CD4-positive, CD25-positive, alpha-beta regulatory T cell (primary cell): ENCODE data around the gene DUS4L. TPM values are rescaled to one million over a fixed set of nuclear protein-coding genes. Genes with fewer than 3 reads are reported as not detected.
A peak's percentile ranks its signal among the peaks of the same experiment; 100 is the strongest.

Experiments
- ATAC-seq, 2 donors: fragments of 150-1000 bp; cut with Tn5 transposase; one replicate each; pipeline ENCODE4 v1.10.0; 2021; ENCODE audit warnings: low read depth in 2 of 2, moderate number of reproducible peaks in 2 of 2, moderate library complexity in 1 of 2
- DNase-seq, 3 donors: peaks; one replicate each; pipeline versions ENCODE4 v3.0.0 to v3.0.0-alpha.2; 2012 to 2022; ENCODE audit warnings: mixed read lengths in 1 of 3
- H3K27ac ChIP-seq: one replicate; pipeline ENCODE4 v1.7.0; 2013; ENCODE audit warnings: mild to moderate bottlenecking, low read length; ENCODE audit not compliant: insufficient read depth, poor library complexity, severe bottlenecking
- H3K27me3 ChIP-seq: one replicate; pipeline ENCODE4 v1.7.0; 2013; ENCODE audit warnings: low read length; ENCODE audit not compliant: control insufficient read depth, insufficient read depth
- H3K36me3 ChIP-seq: one replicate; pipeline ENCODE4 v1.7.0; 2013; ENCODE audit warnings: mild to moderate bottlenecking, low read length, moderate library complexity; ENCODE audit not compliant: control insufficient read depth, insufficient read depth
- H3K4me1 ChIP-seq: 2 replicates; pipeline ENCODE4 v1.7.0; 2013; ENCODE audit warnings: mild to moderate bottlenecking, low read length; ENCODE audit not compliant: insufficient read depth, control insufficient read depth, poor library complexity, severe bottlenecking
- H3K4me3 ChIP-seq: one replicate; pipeline ENCODE4 v1.7.0; 2013; ENCODE audit warnings: low read depth, mild to moderate bottlenecking, low read length, moderate library complexity
- H3K9me3 ChIP-seq, 2 experiments: 1 replicate in 1 of 2; 2 replicates in 1 of 2; pipeline ENCODE4 v1.7.0; 2013; ENCODE audit warnings: low read length in 2 of 2, mild to moderate bottlenecking in 1 of 2, moderate library complexity in 1 of 2; ENCODE audit not compliant: control insufficient read depth in 2 of 2
- H3K27ac Mint-ChIP-seq, 3 donors: one replicate each; pipeline ENCODE4 v1.8.0; 2020 to 2022; ENCODE audit warnings: mild to moderate bottlenecking in 3 of 3, mixed read lengths in 3 of 3, moderate library complexity in 2 of 3
- H3K27me3 Mint-ChIP-seq: one replicate; pipeline ENCODE4 v1.8.0; 2022; ENCODE audit warnings: mild to moderate bottlenecking, mixed read lengths
- H3K36me3 Mint-ChIP-seq: one replicate; pipeline ENCODE4 v1.8.0; 2020; ENCODE audit warnings: mixed read lengths
- H3K4me1 Mint-ChIP-seq, 4 donors: one replicate each; pipeline ENCODE4 v1.8.0; 2020 to 2022; ENCODE audit warnings: mixed read lengths in 4 of 4, mild to moderate bottlenecking in 1 of 4
- H3K4me3 Mint-ChIP-seq, 4 donors: one replicate each; pipeline ENCODE4 v1.8.0; 2020 to 2022; ENCODE audit warnings: mild to moderate bottlenecking in 4 of 4, mixed read lengths in 4 of 4, moderate library complexity in 3 of 4
- H3K9me3 Mint-ChIP-seq, 7 donors: one replicate each; pipeline ENCODE4 v1.8.0; 2020 to 2022; ENCODE audit warnings: mixed read lengths in 7 of 7, mild to moderate bottlenecking in 3 of 7, moderate library complexity in 2 of 7
- polyA plus RNA-seq, 4 donors: library from polyadenylated mRNA; unstranded; fragments of 300-500 nt; fragmentation: Illumina TruSeq; gene quantifications; one replicate each; pipeline ENCODE4 v1.2.3, GENCODE V29; 2021
- total RNA-seq: library from RNA; stranded (reverse); gene quantifications from one replicate; pipeline ENCODE4 v1.2.3, GENCODE V29; 2022

Gene DUS4L
- total and polyA plus RNA-seq, 5 donors from 2014 or later: 4.4 to 6.9 (median 4.8) TPM

GRCh38 chr7:107581387-107582013, 17.7 kb downstream of the DUS4L start:
- Histone ChIP-seq H3K9me3 (no peaks in the 10 kb centered on the region), H3K4me1 (peaks cover 24% of the 10 kb centered on the region), H3K36me3 (peaks cover 11% of the 10 kb centered on the region), H3K4me3 (peak overlapping the region; percentile 88), H3K27me3 (no peaks in the 10 kb centered on the region), H3K27ac (no peak overlapping the region)
- no peak for DNase-seq
- peak overlapping the region in 2 of 3 donors; percentile 22 to 42 for H3K27ac Mint-ChIP-seq
- peak overlapping the region; percentile 63 to 89 (median 80) for H3K4me3 Mint-ChIP-seq
- H3K4me1 Mint-ChIP-seq: peaks cover 15 to 33% (median 23%) of the 10 kb centered on the region in 4 donors
- H3K36me3 Mint-ChIP-seq: peaks cover 14% of the 10 kb centered on the region
- ATAC-seq: no peak
- H3K27me3 Mint-ChIP-seq: no peaks in the 10 kb centered on the region
- H3K9me3 Mint-ChIP-seq: no peaks in the 10 kb centered on the region

DNA sequence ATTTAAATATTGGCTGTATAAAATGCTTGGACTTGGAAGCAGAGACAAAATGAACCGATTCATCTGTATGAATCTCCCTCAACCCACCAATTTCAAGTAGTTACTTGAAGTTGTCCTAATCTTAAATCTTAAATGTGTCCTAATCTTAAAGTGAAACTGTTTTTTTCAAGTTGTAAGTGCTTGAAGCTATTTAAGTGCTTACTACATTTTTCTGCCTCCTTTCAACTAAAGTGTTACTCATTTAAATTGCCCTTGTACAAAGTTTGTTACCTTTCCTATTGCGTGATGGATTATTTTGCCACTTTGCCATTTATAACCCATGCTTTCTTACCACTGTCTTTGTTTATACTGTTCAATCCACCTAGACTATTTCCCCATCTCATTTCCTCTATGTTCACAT, 19.1 kb downstream of the DUS4L start:
- H3K9me3 Mint-ChIP-seq: no peaks in the 10 kb centered on the region
- Histone ChIP-seq H3K36me3 (peaks cover 11% of the 10 kb centered on the region), H3K4me3 (peak overlapping the region; percentile 53), H3K27me3 (no peaks in the 10 kb centered on the region), H3K27ac (no peak overlapping the region), H3K9me3 (no peaks in the 10 kb centered on the region), H3K4me1 (peaks cover 24% of the 10 kb centered on the region)
- ATAC-seq (no peak), DNase-seq (peak in 1 of 3 donors; percentile 23)
- H3K27ac Mint-ChIP-seq: no peak overlapping the region
- peaks cover 16% of the 10 kb centered on the region for H3K36me3 Mint-ChIP-seq
- H3K27me3 Mint-ChIP-seq: no peaks in the 10 kb centered on the region
- peaks cover 15 to 33% (median 23%) of the 10 kb centered on the region in 4 donors for H3K4me1 Mint-ChIP-seq
- peak overlapping the region in 1 of 4 donors; percentile 54 for H3K4me3 Mint-ChIP-seq

DNA sequence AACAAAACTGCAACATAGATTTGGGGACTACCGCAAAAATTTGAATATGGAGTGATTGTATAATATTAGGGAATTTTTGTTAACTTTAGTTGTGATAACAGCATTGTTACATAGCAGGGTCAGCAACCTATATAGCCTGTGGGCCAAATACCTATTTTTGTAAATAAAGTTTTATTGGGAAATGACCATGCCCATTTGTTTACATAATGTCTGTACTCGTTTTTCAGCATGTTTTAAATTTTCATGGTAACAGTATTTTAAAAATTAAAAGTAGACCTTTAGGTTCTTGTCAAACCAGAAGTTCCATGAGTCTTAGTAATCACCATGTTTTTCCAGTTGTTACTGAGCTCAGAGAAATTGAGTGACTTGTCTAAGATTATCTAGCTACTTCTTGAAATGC, 20.9 kb downstream of the DUS4L start:
- H3K27ac Mint-ChIP-seq: no peak overlapping the region
- Histone ChIP-seq H3K9me3 (no peaks in the 10 kb centered on the region), H3K4me1 (peaks cover 20% of the 10 kb centered on the region), H3K27ac (no peak overlapping the region), H3K36me3 (peaks cover 11% of the 10 kb centered on the region), H3K27me3 (no peaks in the 10 kb centered on the region), H3K4me3 (no peak overlapping the region)
- no peak overlapping the region for H3K4me3 Mint-ChIP-seq
- H3K36me3 Mint-ChIP-seq: peaks cover 23% of the 10 kb centered on the region
- no peaks in the 10 kb centered on the region for H3K27me3 Mint-ChIP-seq
- DNase-seq: no peak
- peaks cover 15 to 26% (median 19%) of the 10 kb centered on the region in 4 donors for H3K4me1 Mint-ChIP-seq
- no peak for ATAC-seq
- no peaks in the 10 kb centered on the region for H3K9me3 Mint-ChIP-seq

- Mint-ChIP-seq H3K4me3 (no peak overlapping the region), H3K4me1 (peaks cover 0 to 13% (median 4%) of the 10 kb centered on the region in 4 donors), H3K9me3 (no peaks in the 10 kb centered on the region), H3K36me3 (peaks cover 24% of the 10 kb centered on the region), H3K27me3 (no peaks in the 10 kb centered on the region), H3K27ac (no peak overlapping the region)
- Histone ChIP-seq H3K27me3 (no peaks in the 10 kb centered on the region), H3K4me3 (no peak overlapping the region), H3K36me3 (peaks cover 11% of the 10 kb centered on the region), H3K9me3 (no peaks in the 10 kb centered on the region), H3K4me1 (no peaks in the 10 kb centered on the region), H3K27ac (no peak overlapping the region)
- DNase-seq (no peak), ATAC-seq (no peak)
Observed at GRCh38 chr7:107588529-107589130, 24.9 kb downstream of the DUS4L start.

DNA sequence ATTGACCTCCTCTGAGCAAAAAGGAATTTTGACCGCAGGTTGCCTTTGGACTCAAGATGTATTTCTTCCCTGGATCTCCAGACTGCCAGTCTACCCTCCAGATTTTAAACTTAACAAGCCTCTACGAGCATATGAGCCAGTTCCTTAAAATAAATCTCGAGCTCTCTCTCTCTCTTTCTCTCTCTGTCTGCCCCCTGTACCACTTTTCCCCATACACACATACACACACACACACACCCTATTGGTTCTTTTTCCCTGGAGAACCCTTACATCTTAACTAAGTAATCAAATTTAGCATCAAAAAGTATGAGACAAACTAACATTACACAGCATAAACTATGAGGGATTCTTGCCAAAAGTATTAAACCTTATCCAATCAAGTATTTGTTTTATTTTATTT, 27.6 kb downstream of the DUS4L start:
- no peaks in the 10 kb centered on the region for H3K9me3 Mint-ChIP-seq
- H3K27ac Mint-ChIP-seq: peak overlapping the region in 1 of 3 donors; percentile 54
- ATAC-seq: no peak
- H3K27me3 ChIP-seq: no peaks in the 10 kb centered on the region
- no peaks in the 10 kb centered on the region for H3K9me3 ChIP-seq
- H3K36me3 Mint-ChIP-seq: peaks cover 24% of the 10 kb centered on the region
- no peaks in the 10 kb centered on the region for H3K27me3 Mint-ChIP-seq
- DNase-seq: no peak
- H3K4me3 Mint-ChIP-seq: no peak overlapping the region
- H3K4me1 Mint-ChIP-seq: peaks cover 0 to 13% (median 0%) of the 10 kb centered on the region in 4 donors
- H3K4me1 ChIP-seq: no peaks in the 10 kb centered on the region
- H3K36me3 ChIP-seq: peaks cover 14% of the 10 kb centered on the region
- no peak overlapping the region for H3K4me3 ChIP-seq
- no peak overlapping the region for H3K27ac ChIP-seq

- Mint-ChIP-seq H3K27me3 (no peaks in the 10 kb centered on the region), H3K4me3 (no peak overlapping the region), H3K36me3 (peaks cover 30% of the 10 kb centered on the region), H3K4me1 (peaks cover 0 to 13% (median 0%) of the 10 kb centered on the region in 4 donors), H3K27ac (no peak overlapping the region), H3K9me3 (no peaks in the 10 kb centered on the region)
- Histone ChIP-seq H3K9me3 (no peaks in the 10 kb centered on the region), H3K27me3 (no peaks in the 10 kb centered on the region), H3K27ac (no peak overlapping the region), H3K4me3 (no peak overlapping the region), H3K36me3 (peaks cover 19% of the 10 kb centered on the region), H3K4me1 (no peaks in the 10 kb centered on the region)
- ATAC-seq: no peak
- DNase-seq: no peak
Observed at GRCh38 chr7:107592361-107593024, 28.7 kb downstream of the DUS4L start.

DNA sequence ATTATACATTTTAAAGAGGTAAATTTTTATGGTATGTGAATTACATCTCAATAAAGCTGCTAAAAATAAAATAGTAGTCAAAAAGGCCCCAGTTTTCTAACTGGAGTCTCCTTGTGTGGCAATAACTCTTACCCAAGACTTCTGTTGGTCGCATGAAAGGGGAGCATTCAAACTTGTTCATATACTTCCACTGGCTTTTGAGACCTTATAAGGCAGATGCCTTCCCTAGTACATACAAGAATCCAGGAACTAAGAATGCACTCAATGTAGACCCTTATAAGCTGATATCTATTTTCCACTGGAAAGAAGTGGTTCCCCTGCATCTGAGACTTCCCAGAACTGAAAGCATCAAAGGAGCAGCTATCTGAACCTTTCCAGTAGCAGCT, 29.2 kb downstream of the DUS4L start:
- no peaks in the 10 kb centered on the region for H3K27me3 ChIP-seq
- no peaks in the 10 kb centered on the region for H3K9me3 Mint-ChIP-seq
- H3K4me3 Mint-ChIP-seq: no peak overlapping the region
- H3K36me3 Mint-ChIP-seq: peaks cover 31% of the 10 kb centered on the region
- H3K4me1 ChIP-seq: no peaks in the 10 kb centered on the region
- peaks cover 0 to 13% (median 0%) of the 10 kb centered on the region in 4 donors for H3K4me1 Mint-ChIP-seq
- no peak overlapping the region for H3K4me3 ChIP-seq
- DNase-seq (no peak), ATAC-seq (no peak)
- H3K9me3 ChIP-seq: no peaks in the 10 kb centered on the region
- H3K27ac ChIP-seq: no peak overlapping the region
- H3K36me3 ChIP-seq: peaks cover 19% of the 10 kb centered on the region
- H3K27me3 Mint-ChIP-seq: no peaks in the 10 kb centered on the region
- no peak overlapping the region for H3K27ac Mint-ChIP-seq
